HEK293 (cell line): ENCODE results near the gene SEC62.

ENCODE experiments used
- CTCF ChIP-seq: fragments of 450-650 bp; formaldehyde crosslinking; IDR thresholded peaks from 2 replicates; pipeline ENCODE4 v1.5.1; 2016; ENCODE audit warnings: missing biosample characterization, missing genetic modification characterization
- GLI2 ChIP-seq: fragments of 450-650 bp; formaldehyde crosslinking; IDR thresholded peaks from 2 replicates; pipeline ENCODE4; 2017; ENCODE audit warnings: missing biosample characterization, missing genetic modification characterization, low read depth, borderline replicate concordance
- HOXC10 ChIP-seq: sonication (generic); formaldehyde crosslinking; IDR thresholded peaks from 2 replicates; pipeline ENCODE4 v1.8.1; 2023; ENCODE audit warnings: mild to moderate bottlenecking, missing genetic modification reagents
- PRDM6 ChIP-seq: fragments of 450-650 bp; formaldehyde crosslinking; IDR thresholded peaks from 2 replicates; pipeline ENCODE4 v1.5.1; 2017; ENCODE audit warnings: missing biosample characterization, missing genetic modification characterization
- SCRT2 ChIP-seq: fragments of 450-650 bp; formaldehyde crosslinking; IDR thresholded peaks from 2 replicates; pipeline ENCODE4 v1.5.1; 2016; ENCODE audit warnings: missing biosample characterization, missing genetic modification characterization
- YY1 ChIP-seq: fragments of 450-650 bp; formaldehyde crosslinking; IDR thresholded peaks from 2 replicates; pipeline ENCODE4 v1.5.1; 2018; ENCODE audit warnings: missing biosample characterization, missing genetic modification characterization
- ZBTB11 ChIP-seq: fragments of 450-650 bp; formaldehyde crosslinking; conservative IDR thresholded peaks from 2 replicates; pipeline ENCODE4 v1.5.1; 2016; ENCODE audit warnings: low read depth, missing biosample characterization, missing genetic modification characterization
- ZBTB44 ChIP-seq: fragments of 450-650 bp; IDR thresholded peaks from 2 replicates; pipeline ENCODE4 v1.5.1; 2018; ENCODE audit warnings: missing biosample characterization, mild to moderate bottlenecking, missing genetic modification characterization
- ZNF335 ChIP-seq: fragments of 450-650 bp; formaldehyde crosslinking; conservative IDR thresholded peaks from 2 replicates; pipeline ENCODE4 v1.5.1; 2016; ENCODE audit warnings: missing biosample characterization, missing genetic modification characterization
- ZNF549 ChIP-seq: fragments of 450-650 bp; IDR thresholded peaks from 2 replicates; pipeline ENCODE4 v1.5.1; 2018; ENCODE audit warnings: missing biosample characterization, missing genetic modification characterization, mild to moderate bottlenecking, inconsistent platforms, moderate library complexity
- ZNF670 ChIP-seq: fragments of 450-650 bp; formaldehyde crosslinking; IDR thresholded peaks from 2 replicates; pipeline ENCODE4 v1.5.1; 2016; ENCODE audit warnings: missing biosample characterization, missing genetic modification characterization, low read depth
- ZSCAN16 ChIP-seq: fragments of 450-650 bp; formaldehyde crosslinking; IDR thresholded peaks from 2 replicates; pipeline ENCODE4 v1.5.1; 2016; ENCODE audit warnings: missing biosample characterization, missing genetic modification characterization

DNA sequence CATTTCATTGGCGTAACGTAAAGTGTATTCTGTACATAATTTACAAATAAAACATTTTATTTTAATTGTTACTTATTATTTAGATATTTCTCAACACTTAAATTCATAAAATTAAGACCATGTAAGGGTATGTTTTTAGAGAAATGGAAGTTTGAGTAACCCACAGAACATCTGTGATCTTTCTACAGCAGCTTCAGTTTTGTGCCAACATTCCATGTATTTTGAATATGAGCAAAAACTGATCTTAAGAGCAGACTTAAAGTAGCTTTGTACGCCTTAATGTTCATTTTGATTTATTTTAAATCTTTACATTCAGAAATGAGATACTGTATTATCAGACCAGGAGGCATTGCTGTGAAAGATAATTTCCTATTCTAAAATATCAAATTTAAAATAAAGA is 27.2 kb downstream of the SEC62 start:
- TF ChIP-seq ZNF335 (tag by site-specific recombination) (no peak), YY1 (no peak), GLI2 (tag by site-specific recombination) (no peak), CTCF (tag by site-specific recombination) (no peak), ZSCAN16 (tag by site-specific recombination) (no peak), ZBTB44 (tag by site-specific recombination) (no peak), ZNF549 (tag by site-specific recombination) (no peak), PRDM6 (no peak), SCRT2 (tag by site-specific recombination) (no peak), ZNF670 (tag by site-specific recombination) (no peak), HOXC10 (CRISPR knock-in tag) (no peak), ZBTB11 (tag by site-specific recombination) (no peak)
